GM21515 (cell line): ENCODE measurements around the gene ARMC5.
"Not testable (repeated sequence)": the region's sequence is repeated elsewhere in the genome, so short reads cannot be mapped to it uniquely, and the experiment has no call there.

Source experiments
- ATAC-seq: cut with Tn5 transposase; IDR thresholded peaks from one replicate; pipeline ENCODE4 v1.9.1; 2021; ENCODE audit not compliant: unreplicated experiment

ARMC5 gene

GRCh38 chr16:31496670-31497069 lies 37.4 kb downstream of the ARMC5 start:
- no peak for ATAC-seq

GRCh38 chr16:31498493-31498892 lies 39.2 kb downstream of the ARMC5 start:
- no peak for ATAC-seq

GRCh38 chr16:31499928-31500327 lies 40.6 kb downstream of the ARMC5 start:
- no peak for ATAC-seq

GRCh38 chr16:31501226-31501965 lies 42.1 kb downstream of the ARMC5 start:
- ATAC-seq, result no peak

GRCh38 chr16:31501966-31502348 lies 42.7 kb downstream of the ARMC5 start:
- ATAC-seq, result no peak

GRCh38 chr16:31502981-31503380 lies 43.7 kb downstream of the ARMC5 start:
- ATAC-seq, result no peak

GRCh38 chr16:31503555-31503954 lies 44.3 kb downstream of the ARMC5 start:
- not testable (repeated sequence) for ATAC-seq

GRCh38 chr16:31504159-31504558 lies 44.9 kb downstream of the ARMC5 start:
- no peak for ATAC-seq

GRCh38 chr16:31505483-31505882 lies 46.2 kb downstream of the ARMC5 start:
- ATAC-seq, result no peak

GRCh38 chr16:31507617-31507928 lies 48.3 kb downstream of the ARMC5 start:
- no peak for ATAC-seq

- ATAC-seq, result peak; percentile 86
Measured at GRCh38 chr16:31507929-31508705, 48.8 kb downstream of the ARMC5 start, which contains the start of gene RUSF1. TSS of gene RUSF1 (minus strand) at chr16:31508391. CDS start at chr16:31508373, 18 bp downstream.

GRCh38 chr16:31508706-31509195 lies 49.5 kb downstream of the ARMC5 start:
- no peak for ATAC-seq

GRCh38 chr16:31513126-31513525 lies 53.8 kb downstream of the ARMC5 start:
- ATAC-seq, result no peak

- no peak for ATAC-seq
Measured at GRCh38 chr16:31513884-31514283, 54.6 kb downstream of the ARMC5 start.
